ENCODE measurements around the gene DECR2. TPM values are rescaled to one million over a fixed set of nuclear protein-coding genes. Genes with fewer than 3 reads are reported as not detected.

Gene DECR2
- total RNA-seq, 6 experiments from 2014 or later = 14.0 to 20.3 (median 16.0) TPM

- peak; percentile 98 for DNase-seq
- H3K27ac Mint-ChIP-seq = peak overlapping the region; percentile 96
- no peaks in the 10 kb centered on the region for H3K36me3 Mint-ChIP-seq (ENCODE audit: low read depth)
- peaks cover 38% of the 10 kb centered on the region for H3K4me1 Mint-ChIP-seq (ENCODE audit: low read depth)
- TF ChIP-seq CTCF (IDR thresholded peaks at IDR 0.05) = no peak
- H3K27me3 Mint-ChIP-seq (ENCODE audit: insufficient read depth) = 0 out of 2 replicates have a peak, but pooled peaks cover 2% of the 10 kb centered on the region
- H3K4me3 Mint-ChIP-seq = peak overlapping the region; percentile 84
- H3K9me3 Mint-ChIP-seq = no peaks in the 10 kb centered on the region
Observed at GRCh38 chr16:424033-424622, 22.4 kb downstream of the DECR2 start.

DNA sequence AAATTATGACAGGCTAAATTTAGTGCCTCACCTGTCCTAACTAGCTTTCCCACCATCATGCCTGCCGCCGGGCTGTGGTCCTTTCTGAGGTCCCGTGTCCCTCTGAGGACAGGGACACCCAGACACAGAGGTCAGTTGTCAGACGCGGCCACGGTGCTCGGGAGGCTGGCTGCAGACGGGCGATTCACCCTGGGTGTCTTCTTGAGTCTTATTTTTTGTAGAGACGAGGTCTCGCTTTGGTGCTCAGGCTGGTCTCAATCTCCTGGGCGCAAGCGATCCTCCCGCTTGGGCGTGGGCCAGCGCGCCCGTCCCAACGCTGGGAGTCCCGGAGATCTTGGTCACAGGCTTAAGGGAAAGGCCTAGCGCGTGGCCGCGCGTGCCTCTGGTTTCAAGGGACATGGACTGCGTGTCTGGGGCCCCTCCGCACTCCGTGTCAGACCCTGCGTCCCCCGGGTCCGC, 23.0 kb downstream of the DECR2 start:
- Mint-ChIP-seq H3K36me3 (ENCODE audit: low read depth) (no peaks in the 10 kb centered on the region), H3K4me1 (ENCODE audit: low read depth) (peaks cover 38% of the 10 kb centered on the region), H3K27ac (peak overlapping the region; percentile 96), H3K27me3 (ENCODE audit: insufficient read depth) (0 out of 2 replicates have a peak, but pooled peaks cover under 1% of the 10 kb centered on the region), H3K9me3 (no peaks in the 10 kb centered on the region), H3K4me3 (peak overlapping the region; percentile 84)
- no peak for TF ChIP-seq CTCF (IDR thresholded peaks at IDR 0.05)
- DNase-seq = peak; percentile 23

DNA sequence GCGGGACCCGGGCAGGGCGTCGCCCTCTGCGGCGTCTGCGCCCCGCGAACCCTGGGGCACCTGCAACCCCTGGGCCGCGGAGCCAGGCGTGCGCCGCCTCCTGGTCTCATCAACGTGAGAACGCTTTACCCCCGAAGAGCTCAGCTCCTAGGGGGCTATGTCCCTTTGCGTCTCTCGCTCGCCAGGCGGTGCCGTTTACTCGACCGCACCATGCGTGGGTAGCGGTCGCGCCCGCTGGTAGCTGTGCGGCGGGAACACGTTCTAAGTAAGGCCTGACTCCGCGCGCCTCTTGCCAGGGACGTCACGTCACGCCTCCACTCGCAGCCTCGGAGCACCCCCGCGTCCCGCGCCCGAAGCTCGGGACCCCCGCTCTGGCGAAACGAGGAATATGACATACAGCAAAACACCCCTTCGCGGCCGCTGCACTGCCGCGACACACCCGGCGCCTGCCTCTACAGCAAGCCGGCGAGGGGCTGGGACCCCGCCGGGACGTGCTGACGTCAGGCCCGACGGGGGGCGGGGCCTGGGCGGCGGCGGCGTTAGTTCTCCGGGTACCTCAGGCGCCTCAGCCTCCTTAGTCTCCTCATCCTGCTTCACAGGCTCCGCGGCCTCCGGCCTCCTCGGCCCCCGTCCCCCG, 23.5 kb downstream of the DECR2 start, which contains the start of gene RAB11FIP3:
TSS of gene RAB11FIP3 (plus strand) at position 568 of the 637 bp plus-strand sequence. CDS start 358 bp downstream, outside the sequence.
- peaks cover 38% of the 10 kb centered on the region for H3K4me1 Mint-ChIP-seq (ENCODE audit: low read depth)
- peak within 1 kb of the TSS; percentile 87 for H3K4me3 Mint-ChIP-seq
- peak; percentile 26 for DNase-seq
- no peaks in the 10 kb centered on the region for H3K36me3 Mint-ChIP-seq (ENCODE audit: low read depth)
- H3K27me3 Mint-ChIP-seq (ENCODE audit: insufficient read depth) = no peaks in the 10 kb centered on the region
- no peaks in the 10 kb centered on the region for H3K9me3 Mint-ChIP-seq
- H3K27ac Mint-ChIP-seq = peak within 1 kb of the TSS; percentile 96
- TF ChIP-seq CTCF (IDR thresholded peaks at IDR 0.05) = peak; percentile 56

GRCh38 chr16:425740-426114, 24.0 kb downstream of the DECR2 start:
- H3K27ac Mint-ChIP-seq = no peak overlapping the region
- no peak for TF ChIP-seq CTCF (IDR thresholded peaks at IDR 0.05)
- no peaks in the 10 kb centered on the region for H3K9me3 Mint-ChIP-seq
- H3K27me3 Mint-ChIP-seq (ENCODE audit: insufficient read depth) = no peaks in the 10 kb centered on the region
- no peaks in the 10 kb centered on the region for H3K36me3 Mint-ChIP-seq (ENCODE audit: low read depth)
- no peak for DNase-seq
- peak overlapping the region; percentile 84; the same call in 1 of the 2 replicates for H3K4me3 Mint-ChIP-seq
- peaks cover 38% of the 10 kb centered on the region for H3K4me1 Mint-ChIP-seq (ENCODE audit: low read depth)

- Mint-ChIP-seq H3K4me3 (peak overlapping the region; percentile 87), H3K36me3 (ENCODE audit: low read depth) (no peaks in the 10 kb centered on the region), H3K27me3 (ENCODE audit: insufficient read depth) (no peaks in the 10 kb centered on the region), H3K9me3 (no peaks in the 10 kb centered on the region), H3K4me1 (ENCODE audit: low read depth) (peaks cover 38% of the 10 kb centered on the region), H3K27ac (peak overlapping the region; percentile 18)
- no peak for TF ChIP-seq CTCF (IDR thresholded peaks at IDR 0.05)
- DNase-seq = no peak
Observed at GRCh38 chr16:426115-426905, 24.6 kb downstream of the DECR2 start.
